ENCODE results near the gene RHBDL2.

The RHBDL2 gene

DNA sequence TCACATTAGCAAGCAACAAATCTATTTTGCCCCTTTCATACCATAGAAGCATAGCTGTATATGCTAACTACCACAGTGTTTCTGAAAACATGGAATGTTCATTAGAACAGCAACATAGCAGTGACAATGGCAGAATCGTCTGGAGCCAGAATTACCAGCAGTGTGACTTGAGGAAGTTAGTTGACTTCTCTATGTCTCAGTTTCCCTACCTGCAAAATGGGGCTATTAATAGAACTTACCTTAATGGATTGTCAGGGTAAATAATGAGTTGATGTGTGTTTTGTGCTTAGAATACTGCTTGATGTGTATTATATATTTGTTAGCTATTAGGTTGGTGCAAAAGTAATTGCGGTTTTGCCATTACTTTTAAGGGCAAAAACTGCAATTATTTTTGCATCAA, 45.5 kb downstream of the RHBDL2 start:
- TF ChIP-seq, protein P1, sequence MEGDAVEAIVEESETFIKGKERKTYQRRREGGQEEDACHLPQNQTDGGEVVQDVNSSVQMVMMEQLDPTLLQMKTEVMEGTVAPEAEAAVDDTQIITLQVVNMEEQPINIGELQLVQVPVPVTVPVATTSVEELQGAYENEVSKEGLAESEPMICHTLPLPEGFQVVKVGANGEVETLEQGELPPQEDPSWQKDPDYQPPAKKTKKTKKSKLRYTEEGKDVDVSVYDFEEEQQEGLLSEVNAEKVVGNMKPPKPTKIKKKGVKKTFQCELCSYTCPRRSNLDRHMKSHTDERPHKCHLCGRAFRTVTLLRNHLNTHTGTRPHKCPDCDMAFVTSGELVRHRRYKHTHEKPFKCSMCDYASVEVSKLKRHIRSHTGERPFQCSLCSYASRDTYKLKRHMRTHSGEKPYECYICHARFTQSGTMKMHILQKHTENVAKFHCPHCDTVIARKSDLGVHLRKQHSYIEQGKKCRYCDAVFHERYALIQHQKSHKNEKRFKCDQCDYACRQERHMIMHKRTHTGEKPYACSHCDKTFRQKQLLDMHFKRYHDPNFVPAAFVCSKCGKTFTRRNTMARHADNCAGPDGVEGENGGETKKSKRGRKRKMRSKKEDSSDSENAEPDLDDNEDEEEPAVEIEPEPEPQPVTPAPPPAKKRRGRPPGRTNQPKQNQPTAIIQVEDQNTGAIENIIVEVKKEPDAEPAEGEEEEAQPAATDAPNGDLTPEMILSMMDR (conservative IDR thresholded peaks at IDR 0.05; ENCODE audit: low read depth, low read length), result no peak
- no peaks in the 10 kb centered on the region for H3K4me1 ChIP-seq (ENCODE audit: low read depth, poor library complexity, severe bottlenecking)

DNA sequence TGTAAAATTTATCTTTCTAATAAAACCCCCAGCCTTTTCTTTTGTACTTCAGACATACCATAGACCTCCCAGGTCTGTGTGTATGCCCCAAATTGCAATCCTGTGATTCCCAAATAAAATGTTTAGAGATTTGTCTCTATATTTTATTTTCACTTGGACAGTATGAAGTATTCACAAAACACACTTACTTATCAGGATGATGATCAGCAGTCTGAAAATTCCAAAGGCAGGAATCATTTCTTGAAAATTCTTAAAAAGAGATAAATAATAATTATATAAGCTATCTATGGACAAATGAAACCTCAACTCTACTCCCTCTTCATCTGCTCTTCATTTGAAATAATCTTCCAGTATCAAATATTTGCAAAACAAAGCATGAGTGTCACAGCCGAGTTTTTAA, 48.7 kb downstream of the RHBDL2 start:
- no peak overlapping the region for H3K4me3 ChIP-seq (IDR thresholded peaks at IDR 0.05; ENCODE audit: insufficient read depth, low read depth, low read length)
- TF ChIP-seq, protein P1 (conservative IDR thresholded peaks at IDR 0.05; ENCODE audit: low read depth, low read length), result no peak
- H4K20me1 ChIP-seq (ENCODE audit: insufficient read depth), result no peaks in the 10 kb centered on the region
- no peaks in the 10 kb centered on the region for H3K79me2 ChIP-seq (ENCODE audit: insufficient read depth, low read depth)
- H3K27ac ChIP-seq, result no peak overlapping the region
- H3K27me3 ChIP-seq (ENCODE audit: insufficient read depth, low read depth), result no peaks in the 10 kb centered on the region
- H3K36me3 ChIP-seq (ENCODE audit: insufficient read depth), result no peaks in the 10 kb centered on the region
- no peak overlapping the region for H3K4me2 ChIP-seq
- H3K4me1 ChIP-seq (ENCODE audit: low read depth, poor library complexity, severe bottlenecking), result no peaks in the 10 kb centered on the region
- H2AFZ ChIP-seq (ENCODE audit: low read depth), result no peak overlapping the region
- H3K9ac ChIP-seq, result no peak overlapping the region

More for the DNA sequence above, 45.5 kb downstream of the RHBDL2 start:
- H3K9ac ChIP-seq, result no peak overlapping the region
- no peak overlapping the region for H3K4me3 ChIP-seq (IDR thresholded peaks at IDR 0.05; ENCODE audit: insufficient read depth, low read depth, low read length)
- H3K79me2 ChIP-seq (ENCODE audit: insufficient read depth, low read depth), result no peaks in the 10 kb centered on the region
- no peak overlapping the region for H3K27ac ChIP-seq
- no peaks in the 10 kb centered on the region for H4K20me1 ChIP-seq (ENCODE audit: insufficient read depth)
- H3K36me3 ChIP-seq (ENCODE audit: insufficient read depth), result no peaks in the 10 kb centered on the region
- no peak overlapping the region for H2AFZ ChIP-seq (ENCODE audit: low read depth)
- H3K4me2 ChIP-seq, result no peak overlapping the region
- no peaks in the 10 kb centered on the region for H3K27me3 ChIP-seq (ENCODE audit: insufficient read depth, low read depth)

DNA sequence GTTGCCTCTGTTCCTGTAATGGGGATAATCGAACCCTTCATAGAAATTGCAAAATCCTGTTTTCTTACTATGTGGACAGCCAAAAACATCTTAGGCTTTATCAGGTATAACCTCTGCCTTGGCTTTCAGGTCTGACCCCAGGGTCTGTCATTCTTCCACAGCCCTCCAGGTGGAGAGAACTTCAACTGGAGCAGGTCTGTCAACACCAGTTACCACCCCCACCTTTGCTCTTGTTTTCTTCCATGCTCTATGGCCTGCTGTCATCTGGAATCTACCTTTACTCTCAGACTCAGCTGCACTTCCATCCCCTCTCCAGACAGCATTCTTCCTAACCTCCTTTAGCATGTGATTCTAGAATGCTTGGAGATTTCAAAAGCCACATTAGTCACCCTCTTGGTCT, 49.9 kb downstream of the RHBDL2 start:
- Histone ChIP-seq H3K4me1 (ENCODE audit: low read depth, poor library complexity, severe bottlenecking) (no peaks in the 10 kb centered on the region), H3K79me2 (ENCODE audit: insufficient read depth, low read depth) (no peaks in the 10 kb centered on the region), H2AFZ (ENCODE audit: low read depth) (no peak overlapping the region), H3K4me3 (IDR thresholded peaks at IDR 0.05; ENCODE audit: insufficient read depth, low read depth, low read length) (no peak overlapping the region), H3K36me3 (ENCODE audit: insufficient read depth) (no peaks in the 10 kb centered on the region), H4K20me1 (ENCODE audit: insufficient read depth) (no peaks in the 10 kb centered on the region), H3K4me2 (no peak overlapping the region), H3K27ac (no peak overlapping the region), H3K27me3 (ENCODE audit: insufficient read depth, low read depth) (no peaks in the 10 kb centered on the region), H3K9ac (no peak overlapping the region)
- TF ChIP-seq, protein P1 (conservative IDR thresholded peaks at IDR 0.05; ENCODE audit: low read depth, low read length), result no peak

DNA sequence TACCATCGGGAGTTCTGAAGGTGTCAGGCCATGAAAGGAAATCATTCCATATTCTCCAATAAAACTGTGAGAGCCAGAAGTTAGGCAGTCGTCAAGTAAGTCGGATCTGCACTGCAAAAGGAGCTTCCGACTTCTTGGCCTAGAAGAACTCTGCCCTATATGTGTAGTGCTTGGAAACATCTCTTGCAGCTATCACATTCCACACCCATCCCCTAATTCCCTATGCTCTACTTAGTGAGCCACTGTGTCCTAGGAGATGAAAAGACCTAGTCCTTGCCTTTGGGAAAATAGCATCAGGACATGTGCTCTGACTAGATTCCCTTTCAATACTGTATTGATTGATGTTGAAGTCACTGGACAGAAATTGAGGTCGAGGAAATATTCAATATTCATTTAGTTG, 52.0 kb downstream of the RHBDL2 start:
- TF ChIP-seq, protein P1 (conservative IDR thresholded peaks at IDR 0.05; ENCODE audit: low read depth, low read length), result no peak
- no peaks in the 10 kb centered on the region for H3K27me3 ChIP-seq (ENCODE audit: insufficient read depth, low read depth)

More for the DNA sequence above, 52.0 kb downstream of the RHBDL2 start:
- Histone ChIP-seq H3K4me2 (no peak overlapping the region), H2AFZ (ENCODE audit: low read depth) (no peak overlapping the region), H3K4me1 (ENCODE audit: low read depth, poor library complexity, severe bottlenecking) (no peaks in the 10 kb centered on the region), H3K36me3 (ENCODE audit: insufficient read depth) (no peaks in the 10 kb centered on the region), H3K79me2 (ENCODE audit: insufficient read depth, low read depth) (no peaks in the 10 kb centered on the region), H3K9ac (no peak overlapping the region), H4K20me1 (ENCODE audit: insufficient read depth) (no peaks in the 10 kb centered on the region), H3K4me3 (IDR thresholded peaks at IDR 0.05; ENCODE audit: insufficient read depth, low read depth, low read length) (no peak overlapping the region), H3K27ac (no peak overlapping the region)

All from KMS-11 (cell line).